GM12892 (cell line): ENCODE measurements around the gene SERTAD3.
"Not testable (repeated sequence)": the region's sequence is repeated elsewhere in the genome, so short reads cannot be mapped to it uniquely, and the experiment has no call there.

Experiments used
- POLR2A ChIP-seq: IDR thresholded peaks from 2 replicates; pipeline ENCODE4 v1.6.1; 2011; ENCODE audit warnings: low read depth, low read length, control low read depth
- TAF1 ChIP-seq: IDR thresholded peaks from 2 replicates; pipeline ENCODE4 v1.6.1; 2011; ENCODE audit warnings: low read depth, mild to moderate bottlenecking, control low read depth, low read length, borderline replicate concordance

- TF ChIP-seq POLR2A, TAF1: not testable (repeated sequence)
These were observed 31.9 kb upstream of the SERTAD3 start for GRCh38 chr19:40475878-40476644.
